HCT116 (cell line): ENCODE results near the gene PKD2L1. TPM values are rescaled to one million over a fixed set of nuclear protein-coding genes. Genes with fewer than 3 reads are reported as not detected.

Experiments
- ATAC-seq: fragments of 200-7000 bp; cut with Tn5 transposase; 2 replicates; pipeline ENCODE4 v1.9.1; 2020; ENCODE audit warnings: mild to moderate bottlenecking, moderate library complexity
- BruUV-seq: library from RNA; stranded (reverse); fragments of 400-500 nt; replicated peaks from 2 replicates; lab custom pipeline; 2021; lab: Mats Ljungman, UMichigan
- CTCF ChIA-PET: fragments of 300-600 bp; sonication (Branson Sonifier 250); formaldehyde crosslinking; loops from one replicate; lab custom pipeline; 2021; ENCODE audit warnings: antibody characterized with exemption; lab: Charles Lee
- POLR2A ChIA-PET: fragments of 300-600, 350-600 bp; sonication (Branson Sonifier 250); formaldehyde crosslinking; loops from one replicate; lab custom pipeline; 2021; ENCODE audit warnings: antibody characterized with exemption; lab: Charles Lee
- RAD21 ChIA-PET, 2 experiments: fragments of 300-600 bp; sonication (Branson Sonifier 250); formaldehyde crosslinking; loops; one replicate each; lab custom pipeline; 2023; ENCODE audit warnings: low total read pairs in 2 of 2; ENCODE audit not compliant: uncharacterized antibody in 2 of 2, unreplicated experiment in 2 of 2, low non-redundant PET in 1 of 2; lab: Charles Lee
- DNase-seq: peaks from one replicate; pipeline ENCODE4 v3.0.0-alpha.2; 2010; ENCODE audit warnings: low read depth, low spot score
- H2AFZ ChIP-seq: fragments of 200-600 bp; shearing (Covaris generic), sonication (generic); 2 replicates; pipeline ENCODE4 v1.6.1; 2017; ENCODE audit warnings: low read depth, mixed run types, mixed read lengths, antibody characterized with exemption, low read length; ENCODE audit not compliant: poor library complexity, severe bottlenecking
- H3K27ac ChIP-seq: 2 replicates; pipeline ENCODE4 v1.5.1; 2012; ENCODE audit warnings: low read depth, low read length
- H3K27me3 ChIP-seq: fragments of 200-600 bp; sonication (generic); 2 replicates; pipeline ENCODE4 v1.6.1; 2016; ENCODE audit warnings: mixed run types, low read length, mixed read lengths; ENCODE audit not compliant: insufficient read depth
- H3K36me3 ChIP-seq, 2 experiments: fragments of 200-500 bp in 1 of 2; fragments of 200-600 bp in 1 of 2; sonication (Bioruptor generic) in 1 of 2; sonication (generic) in 1 of 2; 2 replicates each; pipeline versions ENCODE4 v1.5.1 to v1.6.1; 2014 to 2016; ENCODE audit warnings: low read length in 2 of 2, inconsistent platforms in 1 of 2, mixed read lengths in 1 of 2, mixed run types in 1 of 2; ENCODE audit not compliant: insufficient read depth in 2 of 2, control insufficient read depth in 1 of 2
- H3K4me1 ChIP-seq, 2 experiments: fragments of 200-600 bp in 1 of 2; sonication (generic) in 1 of 2; 2 replicates each; pipeline versions ENCODE4 v1.5.1 to v1.6.1; 2012 to 2017; ENCODE audit warnings: low read length in 2 of 2, inconsistent platforms in 1 of 2, mild to moderate bottlenecking in 1 of 2, mixed read lengths in 1 of 2, mixed run types in 1 of 2, moderate library complexity in 1 of 2; ENCODE audit not compliant: insufficient read depth in 2 of 2, control insufficient read depth in 1 of 2
- H3K4me2 ChIP-seq: fragments of 200-600 bp; sonication (generic); 2 replicates; pipeline ENCODE4 v1.6.1; 2017; ENCODE audit warnings: mixed run types, low read length, mixed read lengths
- H3K4me3 ChIP-seq, 2 experiments: fragments of 200-600 bp in 1 of 2; sonication (generic) in 1 of 2; replicated peaks in 1 of 2; 2 replicates each; pipeline ENCODE4 v1.5.1; 2011 to 2016; ENCODE audit warnings: low read length in 2 of 2, control low read depth in 1 of 2, low read depth in 1 of 2, mild to moderate bottlenecking in 1 of 2, mixed read lengths in 1 of 2, mixed run types in 1 of 2
- H3K79me2 ChIP-seq: fragments of 200-600 bp; sonication (generic); 2 replicates; pipeline ENCODE4 v1.6.1; 2017; ENCODE audit warnings: mild to moderate bottlenecking, mixed run types, low read length, moderate library complexity, mixed read lengths; ENCODE audit not compliant: insufficient read depth
- H3K9ac ChIP-seq: fragments of 200-600 bp; sonication (generic); 2 replicates; pipeline ENCODE4 v1.6.1; 2016; ENCODE audit warnings: low read length, mixed read lengths
- H3K9me2 ChIP-seq: fragments of 200-600 bp; sonication (generic), shearing (Covaris generic); 2 replicates; pipeline ENCODE4 v1.6.1; 2017; ENCODE audit warnings: mixed run types, mild to moderate bottlenecking, moderate library complexity; ENCODE audit not compliant: insufficient read depth
- H3K9me3 ChIP-seq, 2 experiments: fragments of 200-500 bp in 1 of 2; fragments of 200-600 bp in 1 of 2; sonication (Bioruptor generic) in 1 of 2; sonication (generic) in 1 of 2; 2 replicates each; pipeline ENCODE4 v1.6.1; 2014 to 2017; ENCODE audit warnings: low read length in 2 of 2, mixed read lengths in 2 of 2, inconsistent platforms in 1 of 2, low read depth in 1 of 2, mild to moderate bottlenecking in 1 of 2, mixed run types in 1 of 2, moderate library complexity in 1 of 2; ENCODE audit not compliant: control insufficient read depth in 1 of 2, insufficient read depth in 1 of 2
- H4K20me1 ChIP-seq: fragments of 200-600 bp; sonication (generic), shearing (Covaris generic); 2 replicates; pipeline ENCODE4 v1.6.1; 2017; ENCODE audit warnings: mixed run types, mild to moderate bottlenecking, moderate library complexity; ENCODE audit not compliant: insufficient read depth
- POLR2A ChIP-seq: IDR thresholded peaks from 2 replicates; pipeline ENCODE4 v1.7.0; 2011; ENCODE audit warnings: borderline replicate concordance; ENCODE audit not compliant: insufficient read depth, insufficient read length; ENCODE audit errors: extremely low read depth
- RAD21 ChIP-seq: IDR thresholded peaks from 2 replicates; pipeline ENCODE4 v1.6.1; 2012; ENCODE audit warnings: low read depth, mild to moderate bottlenecking
- SIN3A ChIP-seq: IDR thresholded peaks from 2 replicates; pipeline ENCODE4 v1.6.1; 2012; ENCODE audit warnings: low read depth
- TCF7L2 ChIP-seq: IDR thresholded peaks from 2 replicates; pipeline ENCODE4 v1.7.0; 2011; ENCODE audit warnings: borderline replicate concordance, inconsistent platforms; ENCODE audit not compliant: insufficient read depth, insufficient read length; ENCODE audit errors: extremely low read depth
- ZFX ChIP-seq: fragments of 450-650 bp; IDR thresholded peaks from 2 replicates; pipeline ENCODE4 v1.6.1; 2017
- ZNF274 ChIP-seq: fragments of 200-500 bp; sonication (Bioruptor generic); IDR thresholded peaks from 2 replicates; pipeline ENCODE4 v1.6.1; 2014; ENCODE audit warnings: mild to moderate bottlenecking, low read depth, low read length, inconsistent platforms
- intact Hi-C: fragments of 100-400 bp; cut with micrococcal nuclease; formaldehyde crosslinking; loops from 2 replicates; pipeline ENCODE4 v1.10.0; 2022
- total RNA-seq: library from RNA; stranded (reverse); gene quantifications from one replicate; pipeline ENCODE4 v1.2.1, GENCODE V29; 2021; ENCODE audit not compliant: unreplicated experiment
- TF ChIP-seq, protein P1 (sequence below): IDR thresholded peaks from 2 replicates; pipeline ENCODE4 v1.6.1; 2012

Gene PKD2L1
- total RNA-seq, 1 experiment from 2014 or later: 0.17 TPM

GRCh38 chr10:100364175-100364574 is 34.1 kb upstream of the PKD2L1 start:
- H3K79me2 ChIP-seq: peaks cover 7% of the 10 kb centered on the region
- no peak overlapping the region for H2AFZ ChIP-seq
- H4K20me1 ChIP-seq: no peaks in the 10 kb centered on the region
- H3K9ac ChIP-seq: peak overlapping the region; percentile 52
- H3K4me2 ChIP-seq: peak overlapping the region; percentile 71
- H3K36me3 ChIP-seq: peaks cover 23 to 24% of the 10 kb centered on the region in 2 experiments; a peak in 3 of 4 replicates
- no peaks in the 10 kb centered on the region for H3K27me3 ChIP-seq
- no peaks in the 10 kb centered on the region for H3K9me3 ChIP-seq
- H3K4me3 ChIP-seq: peak overlapping the region in 1 of 2 experiments; percentile 29; a peak in 1 of 4 replicates
- BruUV-seq: TSS peak; percentile 33
- no peaks in the 10 kb centered on the region for H3K9me2 ChIP-seq
- H3K27ac ChIP-seq: peak overlapping the region; percentile 81
- CTCF ChIA-PET: interaction anchor here (1.0 to 1.1 kb wide), 2 partner anchors 9 to 70 kb away, joined by 3 to 4 read pairs; no protein-coding TSS in a partner anchor
- POLR2A ChIA-PET: interaction anchor here (0.8 to 4.8 kb wide), 4 partner anchors 9 to 18 kb away, joined by 3 to 25 read pairs (median 16); partner anchors contain the start of gene SCD
- RAD21 ChIA-PET: interaction anchor here in 1 of 2 experiments (0.7 kb wide), 1 partner anchor 11 kb away, joined by 3 read pairs; no protein-coding TSS in a partner anchor
- intact Hi-C loops: no loop called here
- DNase-seq (no peak), ATAC-seq (peak; percentile 18; the same call in 1 of the 2 replicates)
- H3K4me1 ChIP-seq: peaks cover 94 to 97% of the 10 kb centered on the region in 2 experiments
- TF ChIP-seq ZFX (no peak), ZNF274 (no peak), POLR2A (no peak), TCF7L2 (no peak), RAD21 (no peak), SIN3A (no peak)
- TF ChIP-seq, protein P1, sequence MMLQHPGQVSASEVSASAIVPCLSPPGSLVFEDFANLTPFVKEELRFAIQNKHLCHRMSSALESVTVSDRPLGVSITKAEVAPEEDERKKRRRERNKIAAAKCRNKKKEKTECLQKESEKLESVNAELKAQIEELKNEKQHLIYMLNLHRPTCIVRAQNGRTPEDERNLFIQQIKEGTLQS: no peak
